Measurements from ENCODE around the gene CAPN2.

CAPN2 gene

GRCh38 chr1:223780949-223781348, 68.6 kb downstream of the CAPN2 start:
- TF ChIP-seq GATA2 (IDR thresholded peaks at IDR 0.05; ENCODE audit: low read depth, low read length) (no peak), GATA3 (IDR thresholded peaks at IDR 0.05; ENCODE audit: low read depth, low read length) (no peak)

GRCh38 chr1:223783676-223784075, 71.3 kb downstream of the CAPN2 start:
- TF ChIP-seq GATA3 (IDR thresholded peaks at IDR 0.05; ENCODE audit: low read depth, low read length) = peak; percentile 61
- no peak for TF ChIP-seq GATA2 (IDR thresholded peaks at IDR 0.05; ENCODE audit: low read depth, low read length)

- no peak for TF ChIP-seq GATA3 (IDR thresholded peaks at IDR 0.05; ENCODE audit: low read depth, low read length)
- TF ChIP-seq GATA2 (IDR thresholded peaks at IDR 0.05; ENCODE audit: low read depth, low read length) = no peak
Measured at GRCh38 chr1:223784541-223784940, 72.2 kb downstream of the CAPN2 start.

- no peak for TF ChIP-seq GATA2 (IDR thresholded peaks at IDR 0.05; ENCODE audit: low read depth, low read length)
- no peak for TF ChIP-seq GATA3 (IDR thresholded peaks at IDR 0.05; ENCODE audit: low read depth, low read length)
Measured at GRCh38 chr1:223785808-223786207, 73.5 kb downstream of the CAPN2 start.

- TF ChIP-seq GATA2 (IDR thresholded peaks at IDR 0.05; ENCODE audit: low read depth, low read length) (no peak), GATA3 (IDR thresholded peaks at IDR 0.05; ENCODE audit: low read depth, low read length) (no peak)
Measured at GRCh38 chr1:223788746-223789415, 76.5 kb downstream of the CAPN2 start.

- TF ChIP-seq GATA2 (IDR thresholded peaks at IDR 0.05; ENCODE audit: low read depth, low read length) (no peak), GATA3 (IDR thresholded peaks at IDR 0.05; ENCODE audit: low read depth, low read length) (no peak)
Measured at GRCh38 chr1:223792046-223792445, 79.7 kb downstream of the CAPN2 start.

- TF ChIP-seq GATA3 (IDR thresholded peaks at IDR 0.05; ENCODE audit: low read depth, low read length) (no peak), GATA2 (IDR thresholded peaks at IDR 0.05; ENCODE audit: low read depth, low read length) (no peak)
Measured at GRCh38 chr1:223793716-223794115, 81.4 kb downstream of the CAPN2 start.

GRCh38 chr1:223794136-223794880, 82.0 kb downstream of the CAPN2 start:
- TF ChIP-seq GATA2 (IDR thresholded peaks at IDR 0.05; ENCODE audit: low read depth, low read length) = no peak
- no peak for TF ChIP-seq GATA3 (IDR thresholded peaks at IDR 0.05; ENCODE audit: low read depth, low read length)

- TF ChIP-seq GATA3 (IDR thresholded peaks at IDR 0.05; ENCODE audit: low read depth, low read length) = no peak
- no peak for TF ChIP-seq GATA2 (IDR thresholded peaks at IDR 0.05; ENCODE audit: low read depth, low read length)
Measured at GRCh38 chr1:223796210-223796609, 83.9 kb downstream of the CAPN2 start.

- TF ChIP-seq GATA2 (IDR thresholded peaks at IDR 0.05; ENCODE audit: low read depth, low read length) (no peak), GATA3 (IDR thresholded peaks at IDR 0.05; ENCODE audit: low read depth, low read length) (no peak)
Measured at GRCh38 chr1:223802032-223802431, 89.7 kb downstream of the CAPN2 start.

GRCh38 chr1:223802602-223803001, 90.3 kb downstream of the CAPN2 start:
- TF ChIP-seq GATA3 (IDR thresholded peaks at IDR 0.05; ENCODE audit: low read depth, low read length) = no peak
- TF ChIP-seq GATA2 (IDR thresholded peaks at IDR 0.05; ENCODE audit: low read depth, low read length) = no peak

- no peak for TF ChIP-seq GATA2 (IDR thresholded peaks at IDR 0.05; ENCODE audit: low read depth, low read length)
Measured at GRCh38 chr1:223803211-223803610, 90.9 kb downstream of the CAPN2 start.

- TF ChIP-seq GATA2 (IDR thresholded peaks at IDR 0.05; ENCODE audit: low read depth, low read length) (no peak), GATA3 (IDR thresholded peaks at IDR 0.05; ENCODE audit: low read depth, low read length) (no peak)
Measured at GRCh38 chr1:223810586-223810985, 98.2 kb downstream of the CAPN2 start.

GRCh38 chr1:223811634-223812101, 99.3 kb downstream of the CAPN2 start:
- TF ChIP-seq GATA3 (IDR thresholded peaks at IDR 0.05; ENCODE audit: low read depth, low read length) (no peak), GATA2 (IDR thresholded peaks at IDR 0.05; ENCODE audit: low read depth, low read length) (no peak)

GRCh38 chr1:223813645-223814044, 101.3 kb downstream of the CAPN2 start:
- TF ChIP-seq GATA2 (IDR thresholded peaks at IDR 0.05; ENCODE audit: low read depth, low read length) = no peak
- no peak for TF ChIP-seq GATA3 (IDR thresholded peaks at IDR 0.05; ENCODE audit: low read depth, low read length)

All from SH-SY5Y (cell line).